ENCODE results near the gene MCUR1.
"Not testable (repeated sequence)": the region's sequence is repeated elsewhere in the genome, so short reads cannot be mapped to it uniquely, and the experiment has no call there.

MCUR1 gene

GRCh38 chr6:13828656-13829301, 14.4 kb upstream of the MCUR1 start:
- DNase-seq (ENCODE audit: low spot score): not testable (repeated sequence)

- DNase-seq (ENCODE audit: low spot score): no peak
Observed at GRCh38 chr6:13827032-13827431, 12.7 kb upstream of the MCUR1 start.

GRCh38 chr6:13825871-13826270, 11.5 kb upstream of the MCUR1 start:
- no peak for DNase-seq (ENCODE audit: low spot score)

DNA sequence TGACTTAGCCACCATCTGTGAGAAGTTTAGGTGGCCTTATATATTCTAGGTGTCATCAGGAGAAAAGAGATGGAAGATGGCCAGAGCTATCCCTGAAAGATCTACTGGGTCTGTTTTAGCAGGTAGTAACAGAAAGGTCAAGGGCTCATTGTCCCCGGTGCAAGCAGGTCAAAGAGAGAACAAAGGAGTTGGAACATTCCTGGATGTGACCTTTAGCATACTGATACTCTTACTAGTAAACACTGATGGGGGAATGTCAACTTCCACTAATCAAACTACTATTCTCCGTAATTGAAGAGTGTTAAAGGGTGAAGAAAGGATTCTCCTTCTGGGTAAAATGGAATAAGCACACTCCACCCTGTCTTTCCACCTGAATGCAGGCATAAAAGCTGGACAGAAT, 4.0 kb upstream of the MCUR1 start:
- no peak for DNase-seq (ENCODE audit: low spot score)

DNA sequence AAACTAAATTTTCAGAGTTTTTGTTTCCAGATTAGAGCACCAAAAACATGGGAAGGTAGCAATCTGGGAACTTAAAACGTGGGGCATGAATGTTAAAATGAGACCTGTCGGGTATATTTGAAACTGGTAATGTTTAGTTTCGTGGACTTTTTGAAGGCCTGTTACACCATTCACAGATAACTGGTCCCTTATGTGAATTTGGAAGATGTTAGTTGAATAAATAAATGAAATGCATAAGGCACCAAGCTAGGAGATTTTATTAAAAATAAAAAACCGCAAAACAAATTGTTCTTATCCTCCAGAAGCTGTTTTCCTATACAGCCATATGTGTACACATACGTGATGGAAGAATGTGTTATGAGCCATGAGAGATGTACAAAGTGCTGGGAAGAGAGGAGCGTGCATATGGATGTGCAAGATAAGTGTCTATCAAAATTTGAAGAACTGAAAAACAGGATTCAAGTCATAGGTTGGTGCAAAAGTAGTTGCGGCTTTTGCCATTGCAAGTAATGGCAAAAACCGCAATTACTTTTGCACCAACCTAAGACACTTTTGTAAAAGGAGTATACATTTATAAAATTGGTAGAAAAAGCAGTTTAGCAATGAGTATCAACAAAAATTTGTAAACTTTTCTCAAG, 700 bp upstream of the MCUR1 start:
- DNase-seq (ENCODE audit: low spot score): no peak

GRCh38 chr6:13813621-13814175, 659 bp downstream of the MCUR1 start:
- no peak for DNase-seq (ENCODE audit: low spot score)

- DNase-seq (ENCODE audit: low spot score): no peak
Observed at GRCh38 chr6:13813026-13813425, 1.3 kb downstream of the MCUR1 start.

DNA sequence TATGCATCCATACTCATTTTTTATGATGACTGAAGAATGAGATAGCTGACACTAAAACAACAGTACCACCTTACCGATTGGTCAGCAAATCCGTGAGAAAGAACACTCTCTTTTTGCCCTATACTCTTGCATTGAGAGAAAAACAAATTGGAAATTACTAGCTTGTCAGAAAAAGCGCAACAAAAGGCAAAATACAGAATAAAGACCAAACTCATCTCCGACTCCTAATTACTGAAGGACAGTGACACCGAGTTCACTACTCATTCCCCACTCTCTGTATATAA, 2.1 kb downstream of the MCUR1 start:
- no peak for DNase-seq (ENCODE audit: low spot score)

DNA sequence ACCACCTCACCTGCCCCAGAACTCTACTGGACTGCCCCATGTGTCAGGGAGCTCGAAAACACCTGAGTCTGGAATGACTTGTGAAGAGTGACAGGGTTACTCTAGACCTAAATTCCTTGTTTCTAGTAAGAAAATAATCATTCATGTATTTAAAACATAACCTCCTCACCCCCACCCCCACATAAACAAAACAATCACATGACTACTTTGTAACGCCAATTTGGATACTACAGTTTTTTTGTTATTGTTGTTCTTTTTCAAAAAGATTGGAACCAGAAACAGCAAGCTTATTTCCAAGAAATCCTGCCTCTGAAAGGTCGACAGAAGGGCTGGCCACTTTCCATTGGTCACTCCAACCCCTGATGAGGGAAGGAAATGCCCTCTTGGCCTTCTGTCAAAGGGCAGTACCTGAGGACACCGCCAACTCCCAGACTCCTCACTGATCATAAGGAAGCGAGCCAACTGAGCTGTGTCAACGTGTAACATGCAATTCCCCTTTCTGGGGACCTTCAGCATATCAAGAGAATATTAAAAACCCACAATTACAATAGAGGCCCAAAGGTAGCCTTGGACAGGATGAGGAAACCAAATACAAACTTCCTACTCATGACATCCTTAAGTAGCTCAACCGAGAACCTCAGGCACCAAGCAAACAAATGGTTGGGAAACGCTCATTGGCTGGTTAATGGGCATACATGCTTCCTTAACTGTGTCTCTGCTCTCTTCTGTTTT, 2.6 kb downstream of the MCUR1 start:
- DNase-seq (ENCODE audit: low spot score): no peak

GRCh38 chr6:13810688-13811446, 3.5 kb downstream of the MCUR1 start:
- no peak for DNase-seq (ENCODE audit: low spot score)

DNA sequence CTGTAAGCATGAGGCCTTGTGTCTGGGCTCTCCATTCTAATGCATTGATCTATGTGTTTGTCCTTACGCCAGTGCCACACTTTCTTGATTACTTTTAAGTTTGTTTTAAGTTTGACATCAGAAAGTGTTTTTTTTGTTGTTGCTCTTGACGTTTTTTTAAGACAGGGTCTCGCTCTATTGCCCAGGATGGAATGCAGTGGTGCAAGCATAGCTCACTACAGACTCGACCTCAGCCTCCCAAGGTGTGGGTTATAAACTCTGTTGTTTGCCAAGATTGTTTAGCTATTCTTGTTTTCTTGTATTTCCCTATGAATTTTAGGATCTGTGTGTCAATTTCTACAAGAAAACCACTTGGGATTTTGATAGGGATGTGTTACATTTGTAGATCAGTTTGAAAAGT, 5.6 kb downstream of the MCUR1 start:
- no peak for DNase-seq (ENCODE audit: low spot score)

GRCh38 chr6:13807696-13808095, 6.7 kb downstream of the MCUR1 start:
- no peak for DNase-seq (ENCODE audit: low spot score)

DNA sequence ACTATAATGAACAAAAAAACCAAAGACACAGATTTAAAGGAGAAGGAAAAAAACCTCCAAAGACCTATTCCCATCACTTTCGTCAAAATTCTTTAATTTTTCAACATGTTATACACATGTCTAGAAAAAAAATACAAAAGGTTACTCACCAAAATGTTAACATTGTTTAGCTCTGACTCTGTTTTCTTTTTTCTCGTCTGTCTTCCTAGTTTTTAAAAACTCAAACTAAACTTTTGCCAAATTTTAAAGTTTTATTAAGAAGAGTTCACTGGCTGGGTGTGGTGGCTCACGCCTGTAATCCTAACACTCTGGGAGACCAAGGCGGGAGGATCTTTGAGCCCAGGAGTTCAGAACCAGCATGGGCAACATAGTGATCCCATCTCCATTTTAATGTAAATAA, 10.8 kb downstream of the MCUR1 start:
- no peak for DNase-seq (ENCODE audit: low spot score)

DNA sequence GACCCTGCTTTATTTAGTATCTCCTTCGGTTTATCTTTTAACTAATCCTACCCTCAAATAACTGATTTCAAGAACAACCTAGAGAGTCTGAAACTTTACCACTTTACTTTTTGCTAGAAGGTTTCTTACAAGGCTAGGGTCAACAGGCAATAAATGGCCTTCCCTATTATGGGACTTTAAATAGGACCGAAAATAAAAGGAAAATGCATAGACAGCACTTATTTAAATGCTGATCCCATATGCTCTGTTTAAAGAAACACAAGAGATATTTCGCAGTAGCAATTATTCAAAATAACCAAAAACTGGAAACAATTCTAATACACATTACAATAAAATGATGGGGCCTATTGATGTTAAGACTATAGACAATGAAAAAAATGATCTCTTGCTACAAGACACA, 13.7 kb downstream of the MCUR1 start:
- DNase-seq (ENCODE audit: low spot score): no peak

GRCh38 chr6:13796781-13797180, 17.6 kb downstream of the MCUR1 start:
- no peak for DNase-seq (ENCODE audit: low spot score)

- DNase-seq (ENCODE audit: low spot score): peak; percentile 64
Observed at GRCh38 chr6:13795041-13795750, 19.2 kb downstream of the MCUR1 start.

GRCh38 chr6:13794184-13794583, 20.2 kb downstream of the MCUR1 start:
- no peak for DNase-seq (ENCODE audit: low spot score)

- DNase-seq (ENCODE audit: low spot score): no peak
Observed at GRCh38 chr6:13789746-13790145, 24.6 kb downstream of the MCUR1 start.

GRCh38 chr6:13788820-13789219, 25.5 kb downstream of the MCUR1 start:
- DNase-seq (ENCODE audit: low spot score): no peak

DNA sequence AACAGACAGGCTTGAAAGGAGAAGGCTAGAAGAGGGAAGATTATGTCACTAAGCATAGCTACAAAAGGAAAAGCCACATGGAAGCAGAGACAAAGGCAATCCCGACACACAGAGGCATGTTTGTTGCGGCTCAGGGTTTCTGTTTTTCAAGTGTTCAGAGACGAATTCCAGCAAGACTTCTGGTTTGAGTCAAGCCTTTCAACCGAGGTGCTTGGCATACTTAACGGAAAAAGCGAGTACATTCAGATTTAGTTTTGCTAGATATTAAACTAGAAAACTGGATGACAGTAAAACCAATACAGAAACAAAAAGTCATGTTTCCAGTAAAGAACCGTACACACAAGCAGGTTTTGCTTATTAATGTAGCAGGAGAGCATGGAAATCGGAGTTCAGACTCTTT, 27.2 kb downstream of the MCUR1 start:
- no peak for DNase-seq (ENCODE audit: low spot score)

GRCh38 chr6:13780162-13780561, 34.2 kb downstream of the MCUR1 start:
- not testable (repeated sequence) for DNase-seq (ENCODE audit: low spot score)

GRCh38 chr6:13778028-13778427, 36.3 kb downstream of the MCUR1 start:
- no peak for DNase-seq (ENCODE audit: low spot score)
